ENCODE results near the gene PDHB. TPM values are rescaled to one million over a fixed set of nuclear protein-coding genes. Genes with fewer than 3 reads are reported as not detected.

The PDHB gene
- total and polyA plus RNA-seq, 2 donors = 74.4 to 86.0 TPM

DNA sequence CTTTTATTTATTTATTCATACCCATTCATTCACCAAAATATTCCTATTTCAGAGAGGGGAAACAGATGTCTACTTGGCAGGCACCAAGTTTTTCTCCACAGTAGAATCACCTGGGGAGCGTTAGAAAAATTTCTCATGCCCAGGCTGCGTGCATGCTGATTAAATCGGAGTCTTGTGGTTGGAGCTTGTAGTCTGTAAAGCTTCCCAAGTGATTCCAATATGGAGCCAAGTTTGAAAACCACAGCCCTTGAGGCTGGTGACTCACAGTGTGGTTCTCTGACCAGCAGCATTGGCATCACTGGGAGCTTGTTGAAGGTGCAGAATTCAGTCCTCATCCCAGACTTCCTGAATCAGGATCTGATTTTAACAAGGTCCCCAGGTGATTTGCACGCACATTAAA lies 49.7 kb downstream of the PDHB start:
- H3K9me3 ChIP-seq (ENCODE audit: control insufficient read depth in 2 of 2, insufficient read depth in 1 of 2, low read length in 1 of 2) = no peaks in the 10 kb centered on the region
- H3K36me3 ChIP-seq (ENCODE audit: control insufficient read depth in 2 of 2, insufficient read depth in 2 of 2, low read length in 1 of 2) = peaks cover 0 to 4% of the 10 kb centered on the region in 2 donors
- no peak overlapping the region for H3K27ac ChIP-seq (ENCODE audit: low read depth in 1 of 2, low read length in 1 of 2)
- H3K4me3 ChIP-seq (ENCODE audit: low read length in 2 of 2) = no peak overlapping the region
- 95% methylated on average over 4 of the region's 4 CpGs for WGBS
- H3K27me3 ChIP-seq (ENCODE audit: control insufficient read depth in 2 of 2, insufficient read depth in 1 of 2, low read length in 1 of 2) = no peaks in the 10 kb centered on the region
- H3K4me1 ChIP-seq (ENCODE audit: control insufficient read depth in 2 of 2, insufficient read depth in 2 of 2, low read length in 2 of 2) = peaks cover 0 to 7% of the 10 kb centered on the region in 2 donors
- DNase-seq (ENCODE audit: low read depth in 6 of 9, low spot score in 9 of 9) = no peak

- Histone ChIP-seq H3K27ac (ENCODE audit: low read depth in 1 of 2, low read length in 1 of 2) (no peak overlapping the region), H3K27me3 (ENCODE audit: control insufficient read depth in 2 of 2, insufficient read depth in 1 of 2, low read length in 1 of 2) (no peaks in the 10 kb centered on the region), H3K4me3 (ENCODE audit: low read length in 2 of 2) (no peak overlapping the region), H3K4me1 (ENCODE audit: control insufficient read depth in 2 of 2, insufficient read depth in 2 of 2, low read length in 2 of 2) (peaks cover 0 to 7% of the 10 kb centered on the region in 2 donors), H3K9me3 (ENCODE audit: control insufficient read depth in 2 of 2, insufficient read depth in 1 of 2, low read length in 1 of 2) (no peaks in the 10 kb centered on the region), H3K36me3 (ENCODE audit: control insufficient read depth in 2 of 2, insufficient read depth in 2 of 2, low read length in 1 of 2) (peaks cover 0 to 4% of the 10 kb centered on the region in 2 donors)
- DNase-seq (ENCODE audit: low read depth in 6 of 9, low spot score in 9 of 9) = no peak
- whole genome bisulfite sequencing = 93% methylated on average over 2 of the region's 2 CpGs
Observed at GRCh38 chr3:58383476-58383875, 50.2 kb downstream of the PDHB start.

DNA sequence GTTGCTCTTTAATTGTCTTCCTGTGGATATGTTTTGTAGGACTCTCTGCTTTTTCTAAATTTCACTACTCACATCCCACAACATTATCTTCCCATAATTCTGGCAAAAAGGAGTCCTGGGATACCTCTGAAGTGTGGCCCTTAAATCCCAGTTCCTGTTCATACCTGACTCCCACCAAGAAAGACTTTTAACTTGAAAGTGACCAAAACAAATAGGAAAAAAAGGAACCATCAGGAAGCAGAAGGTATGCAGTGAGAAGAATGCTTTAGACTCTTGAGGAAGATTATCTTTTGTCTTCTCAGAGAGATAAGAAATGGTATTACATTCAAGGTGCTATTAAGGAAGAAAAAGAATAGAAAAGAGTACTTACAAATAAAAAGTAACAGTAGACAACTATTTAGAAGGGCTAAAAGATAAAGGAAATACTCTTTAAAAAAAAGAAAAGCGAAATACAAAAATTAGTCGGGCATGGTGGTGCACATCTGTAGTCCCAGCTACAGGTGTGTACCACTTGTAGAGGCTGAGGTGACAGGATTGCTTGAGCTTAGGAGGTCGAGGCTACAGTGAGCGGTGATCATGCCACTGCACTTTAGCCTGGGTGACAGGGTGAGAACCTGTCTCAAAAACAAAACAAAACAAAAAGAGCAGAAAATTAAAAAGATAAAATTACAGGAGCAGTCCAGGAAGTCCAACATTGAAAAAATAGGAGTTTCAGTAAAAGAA lies 54.1 kb downstream of the PDHB start:
- WGBS = 95% methylated on average over 4 of the region's 4 CpGs

DNA sequence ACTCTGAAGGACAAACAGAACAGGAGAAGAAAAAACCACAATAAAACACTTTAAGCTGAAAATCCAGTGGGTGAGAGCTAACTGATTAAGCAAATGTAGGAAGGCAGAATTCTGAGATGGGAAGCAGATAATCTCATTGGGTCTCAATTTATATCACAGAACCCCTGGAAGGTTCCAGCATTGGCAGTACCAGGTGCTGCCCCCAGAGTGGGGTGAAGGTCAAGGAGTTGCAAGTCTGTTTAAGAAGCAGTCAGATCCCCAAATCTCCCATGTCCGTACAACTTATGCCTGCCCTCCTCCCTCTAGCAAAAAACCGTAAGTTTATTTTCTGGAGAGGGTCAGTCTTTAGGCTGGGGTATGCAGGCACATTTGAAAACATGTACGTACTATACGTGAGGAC lies 55.9 kb downstream of the PDHB start:
- H3K9me3 ChIP-seq (ENCODE audit: control insufficient read depth in 2 of 2, insufficient read depth in 1 of 2, low read length in 1 of 2) = no peaks in the 10 kb centered on the region
- no peaks in the 10 kb centered on the region for H3K27me3 ChIP-seq (ENCODE audit: control insufficient read depth in 2 of 2, insufficient read depth in 1 of 2, low read length in 1 of 2)
- no peak overlapping the region for H3K4me3 ChIP-seq (ENCODE audit: low read length in 2 of 2)
- no peaks in the 10 kb centered on the region for H3K4me1 ChIP-seq (ENCODE audit: control insufficient read depth in 2 of 2, insufficient read depth in 2 of 2, low read length in 2 of 2)
- WGBS = 97% methylated on average over 4 of the region's 4 CpGs
- no peaks in the 10 kb centered on the region for H3K36me3 ChIP-seq (ENCODE audit: control insufficient read depth in 2 of 2, insufficient read depth in 2 of 2, low read length in 1 of 2)
- DNase-seq (ENCODE audit: low read depth in 6 of 9, low spot score in 9 of 9) = no peak
- no peak overlapping the region for H3K27ac ChIP-seq (ENCODE audit: low read depth in 1 of 2, low read length in 1 of 2)

More for the DNA sequence above, 54.1 kb downstream of the PDHB start:
- Histone ChIP-seq H3K4me1 (ENCODE audit: control insufficient read depth in 2 of 2, insufficient read depth in 2 of 2, low read length in 2 of 2) (peaks cover 0 to under 1% of the 10 kb centered on the region in 2 donors), H3K4me3 (ENCODE audit: low read length in 2 of 2) (no peak overlapping the region), H3K36me3 (ENCODE audit: control insufficient read depth in 2 of 2, insufficient read depth in 2 of 2, low read length in 1 of 2) (peaks cover 0 to 4% of the 10 kb centered on the region in 2 donors), H3K27ac (ENCODE audit: low read depth in 1 of 2, low read length in 1 of 2) (no peak overlapping the region), H3K27me3 (ENCODE audit: control insufficient read depth in 2 of 2, insufficient read depth in 1 of 2, low read length in 1 of 2) (no peaks in the 10 kb centered on the region), H3K9me3 (ENCODE audit: control insufficient read depth in 2 of 2, insufficient read depth in 1 of 2, low read length in 1 of 2) (no peaks in the 10 kb centered on the region)
- DNase-seq (ENCODE audit: low read depth in 6 of 9, low spot score in 9 of 9) = no peak

Other genes starting within 250 kb of the PDHB start
- gene DNASE1L3, start 222.9 kb downstream of the PDHB start, total RNA-seq = 52.0 TPM
- 12.9 TPM for gene DNASE1L3, start 222.9 kb downstream of the PDHB start, polyA plus RNA-seq
- 5.4 TPM for gene ABHD6, start 196.0 kb downstream of the PDHB start, total RNA-seq
- gene ABHD6, start 196.0 kb downstream of the PDHB start, polyA plus RNA-seq = 7.6 TPM
- 11.5 TPM for gene RPP14, start 127.6 kb downstream of the PDHB start, total RNA-seq
- 11.5 TPM for gene RPP14, start 127.6 kb downstream of the PDHB start, polyA plus RNA-seq
- 6.9 TPM for gene HTD2, start 127.3 kb downstream of the PDHB start, total RNA-seq
- gene HTD2, start 127.3 kb downstream of the PDHB start, polyA plus RNA-seq = 6.3 TPM
- 12.5 TPM for gene PXK, start 100.9 kb downstream of the PDHB start, total RNA-seq
- gene PXK, start 100.9 kb downstream of the PDHB start, polyA plus RNA-seq = 13.6 TPM
- gene KCTD6, start 58.3 kb upstream of the PDHB start, total RNA-seq = 8.6 TPM
- gene KCTD6, start 58.3 kb upstream of the PDHB start, polyA plus RNA-seq = 27.7 TPM
- gene ACOX2, start 103.4 kb upstream of the PDHB start, total RNA-seq = 4.7 TPM
- gene ACOX2, start 103.4 kb upstream of the PDHB start, polyA plus RNA-seq = 12.2 TPM
- gene FAM107A, start 143.6 kb upstream of the PDHB start, total RNA-seq = 7.9 TPM
- 63.9 TPM for gene FAM107A, start 143.6 kb upstream of the PDHB start, polyA plus RNA-seq
- 0.14 TPM for gene FAM3D, start 232.9 kb upstream of the PDHB start, total RNA-seq
- 8.1 TPM for gene FAM3D, start 232.9 kb upstream of the PDHB start, polyA plus RNA-seq

All from thymus (tissue), 11 donors.